Activated CD8-positive, alpha-beta memory T cell treated with anti-CD3 and anti-CD28 coated beads, Interleukin-2, amount 50 U/mL, for 24 hours (primary cell): ENCODE data around the gene DNAH8.

Experiments
- DNase-seq: peaks from one replicate; pipeline ENCODE4 v3.0.0-alpha.2; 2020; ENCODE audit errors: extremely low read depth

Gene DNAH8

GRCh38 chr6:39075010-39075686, 360.0 kb downstream of the DNAH8 start:
- no peak for DNase-seq

DNA sequence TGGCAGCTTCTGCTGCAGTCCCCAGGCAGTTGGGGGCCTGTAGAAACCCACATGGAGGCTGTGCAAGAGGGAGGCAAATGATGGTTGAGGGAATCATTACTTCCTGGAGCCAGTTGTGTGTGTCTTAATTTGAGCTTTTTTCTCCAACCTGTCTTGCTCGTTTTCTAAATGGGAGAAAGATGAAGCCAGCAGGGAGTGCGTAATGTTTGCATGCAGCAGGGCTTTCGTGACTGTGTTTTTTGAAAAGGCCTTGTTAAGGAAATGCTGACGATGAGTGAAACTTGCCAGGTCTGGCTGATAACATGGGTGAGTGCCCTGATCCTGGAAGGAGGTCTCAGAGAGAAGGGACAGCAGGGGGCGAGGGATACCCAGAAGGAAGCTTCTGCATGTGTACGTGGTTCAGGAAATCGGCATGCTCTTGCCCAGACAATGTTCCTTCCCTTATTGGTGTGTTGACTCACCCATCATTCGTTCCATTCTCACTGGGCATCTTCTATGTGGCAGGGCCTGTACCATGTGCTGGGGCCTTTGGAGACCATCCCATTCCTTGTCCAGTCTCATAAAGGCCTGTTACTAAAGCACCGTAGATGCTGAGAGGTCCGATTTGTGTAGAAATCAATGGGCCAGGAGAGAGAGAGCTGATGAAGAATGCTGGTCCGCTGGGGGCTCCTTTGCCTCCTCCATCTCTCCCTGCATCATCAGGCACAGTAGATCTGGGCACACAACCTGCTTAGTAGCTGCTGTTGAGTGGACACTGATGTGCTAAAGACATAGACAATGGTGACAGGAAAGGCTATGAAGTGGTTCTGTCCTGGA, 360.9 kb downstream of the DNAH8 start:
- no peak for DNase-seq

DNA sequence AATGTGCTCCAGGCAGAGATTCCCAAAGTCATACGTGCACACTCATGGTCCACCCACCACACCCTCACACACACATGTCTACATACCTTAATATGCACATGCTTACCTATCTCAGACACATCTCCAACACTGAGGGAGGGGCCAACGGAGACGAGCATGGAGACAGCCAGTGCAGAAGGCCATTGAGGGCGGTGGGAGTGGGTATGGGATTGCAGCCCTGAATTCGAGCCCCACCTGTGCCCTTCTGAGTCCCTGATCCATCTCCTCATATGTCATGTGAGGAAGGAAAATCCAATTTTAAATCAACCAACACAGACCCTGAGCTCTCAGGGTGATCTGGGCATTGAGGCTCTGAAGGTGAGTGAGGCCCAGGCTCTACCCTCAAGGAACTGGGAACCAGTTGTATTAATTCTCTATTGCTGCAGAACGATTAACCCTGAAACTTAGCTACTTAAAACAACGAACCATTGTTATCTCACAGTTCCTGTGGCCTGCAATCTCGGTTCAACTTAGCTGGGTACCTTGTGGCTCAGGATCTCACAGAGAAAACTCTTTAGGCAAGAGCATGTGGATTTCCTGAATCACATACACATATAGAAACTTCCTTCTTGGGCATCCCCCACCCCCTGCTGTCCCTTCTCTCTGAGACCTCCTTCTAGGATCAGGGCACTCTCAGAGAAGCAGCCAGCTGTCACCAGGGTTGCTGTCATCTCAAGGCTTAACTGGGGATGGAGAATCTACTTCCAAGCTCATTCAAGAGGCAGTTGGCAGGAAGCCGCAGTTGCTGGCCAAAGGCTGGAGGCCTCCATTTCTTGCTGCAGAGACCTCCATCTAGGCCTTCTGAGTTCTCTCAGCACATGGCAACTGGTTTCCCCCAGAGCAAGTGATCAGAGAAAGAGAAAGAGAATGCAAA, 361.8 kb downstream of the DNAH8 start:
- DNase-seq: no peak

GRCh38 chr6:39077882-39078594, 362.9 kb downstream of the DNAH8 start:
- DNase-seq: no peak

DNA sequence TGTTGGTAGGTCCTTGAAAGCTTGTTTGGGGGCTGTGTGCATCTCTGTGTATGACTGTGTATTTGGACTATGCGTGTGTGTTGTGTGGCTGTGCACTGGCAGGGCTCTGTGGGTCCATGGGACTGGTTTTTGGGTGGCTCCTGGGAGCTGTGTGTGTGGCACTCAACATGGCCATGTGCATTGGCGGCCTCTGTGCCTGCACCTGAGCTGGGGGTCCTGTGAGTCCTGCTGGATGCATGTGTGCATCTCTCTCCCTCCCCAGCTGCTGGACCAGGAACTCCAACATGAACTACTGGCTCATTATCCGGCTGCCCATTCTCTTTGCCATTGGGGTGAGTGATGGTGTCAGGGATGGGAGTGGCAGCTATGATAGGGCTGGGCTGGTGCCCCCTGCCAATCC, 363.6 kb downstream of the DNAH8 start:
- DNase-seq: no peak

- DNase-seq: no peak
Measured at GRCh38 chr6:39079197-39080125, 364.4 kb downstream of the DNAH8 start.
